ENCODE measurements around the gene CACNA1B.
"Not testable (repeated sequence)": the region's sequence is repeated elsewhere in the genome, so short reads cannot be mapped to it uniquely, and the experiment has no call there.

CACNA1B gene

GRCh38 chr9:137890768-137891587 lies 13.4 kb downstream of the CACNA1B start:
- not testable (repeated sequence) for DNase-seq

- DNase-seq = no peak
These were observed 14.2 kb downstream of the CACNA1B start for GRCh38 chr9:137891588-137892423.

- no peak for DNase-seq
These were observed 15.0 kb downstream of the CACNA1B start for GRCh38 chr9:137892424-137893191.

GRCh38 chr9:137893670-137894069 lies 16.1 kb downstream of the CACNA1B start:
- no peak for DNase-seq

GRCh38 chr9:137899551-137900360 lies 22.2 kb downstream of the CACNA1B start:
- no peak for DNase-seq

GRCh38 chr9:137900584-137901310 lies 23.2 kb downstream of the CACNA1B start:
- DNase-seq = no peak

GRCh38 chr9:137902646-137903045 lies 25.1 kb downstream of the CACNA1B start:
- DNase-seq = no peak

GRCh38 chr9:137905740-137906139 lies 28.2 kb downstream of the CACNA1B start:
- no peak for DNase-seq

- no peak for DNase-seq
These were observed 30.2 kb downstream of the CACNA1B start for GRCh38 chr9:137907776-137908175.

GRCh38 chr9:137912671-137913070 lies 35.1 kb downstream of the CACNA1B start:
- DNase-seq = no peak

GRCh38 chr9:137913132-137913531 lies 35.5 kb downstream of the CACNA1B start:
- no peak for DNase-seq

- DNase-seq = no peak
These were observed 36.5 kb downstream of the CACNA1B start for GRCh38 chr9:137913771-137914767.

- DNase-seq = no peak
These were observed 39.0 kb downstream of the CACNA1B start for GRCh38 chr9:137916540-137916939.

- no peak for DNase-seq
These were observed 39.5 kb downstream of the CACNA1B start for GRCh38 chr9:137917116-137917515.

- DNase-seq = no peak
These were observed 40.2 kb downstream of the CACNA1B start for GRCh38 chr9:137917795-137918194.

GRCh38 chr9:137918331-137919094 lies 40.9 kb downstream of the CACNA1B start:
- DNase-seq = no peak

GRCh38 chr9:137919095-137919465 lies 41.5 kb downstream of the CACNA1B start:
- no peak for DNase-seq

GRCh38 chr9:137919649-137920141 lies 42.1 kb downstream of the CACNA1B start:
- no peak for DNase-seq

- no peak for DNase-seq
These were observed 43.2 kb downstream of the CACNA1B start for GRCh38 chr9:137920753-137921152.
